ENCODE measurements around the gene ZNF607.

DNA sequence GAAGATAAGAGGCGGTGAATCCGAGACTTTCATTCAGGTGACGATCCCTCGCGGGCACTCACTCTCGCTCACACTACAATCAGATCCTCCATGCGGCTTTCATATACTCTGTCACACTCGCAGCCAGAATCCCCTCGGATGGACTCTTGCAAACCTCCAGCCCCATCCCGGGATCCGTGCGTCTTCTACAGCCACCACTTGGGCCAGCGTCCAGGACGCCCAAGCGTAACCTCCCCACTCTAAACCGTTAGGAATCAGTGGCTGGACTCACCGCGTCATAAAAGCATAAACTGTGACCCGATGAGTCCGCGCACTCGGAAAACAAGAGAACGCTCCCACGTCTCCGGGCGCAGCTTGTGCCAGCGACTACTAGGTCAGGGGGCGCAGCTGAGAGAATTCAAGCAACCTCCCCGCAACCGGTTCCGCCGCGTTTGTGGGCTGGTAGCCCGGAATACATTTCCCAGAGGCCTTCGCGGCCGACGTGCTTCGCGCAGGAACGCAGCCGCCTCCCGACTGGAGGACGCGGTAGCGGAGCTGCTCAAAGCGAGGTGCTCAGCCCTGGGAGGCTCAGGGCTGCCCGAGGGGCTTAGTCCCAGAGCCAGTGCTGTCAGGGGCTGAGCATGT lies 27.6 kb downstream of the ZNF607 start:
- TF ChIP-seq CTCF (conservative IDR thresholded peaks at IDR 0.05 in 1 of 2, IDR thresholded peaks at IDR 0.05 in 1 of 2; ENCODE audit: low read depth in 1 of 2, low read length in 2 of 2) (no peak), EZH2 (IDR thresholded peaks at IDR 0.05; ENCODE audit: low read length, missing control alignments) (no peak)

All from fibroblast of lung (primary cell).